HepG2 (cell line): Measurements from ENCODE around the gene TMEM38A. TPM values are rescaled to one million over a fixed set of nuclear protein-coding genes. Genes with fewer than 3 reads are reported as not detected.

Experiments
- ATAC-seq: fragments of 200-7000 bp; cut with Tn5 transposase; 3 replicates; pipeline ENCODE4 v1.9.1; 2020; ENCODE audit warnings: mild to moderate bottlenecking, moderate library complexity
- BruUV-seq: library from RNA; stranded (reverse); fragments of 400-500 nt; replicated peaks from 2 replicates; lab custom pipeline; 2021; lab: Mats Ljungman, UMichigan
- CTCF ChIA-PET: fragments of 300-600 bp; formaldehyde crosslinking; extraction: SDS; loops from one replicate; lab custom pipeline; 2021; ENCODE audit warnings: low total read pairs, inconsistent platforms, low intra/inter-chr PET ratio; lab: Yijun Ruan, JAX
- POLR2A ChIA-PET: fragments of 350-600 bp; sonication (Branson Sonifier 250); formaldehyde crosslinking; loops from one replicate; lab custom pipeline; 2020; ENCODE audit warnings: antibody characterized with exemption, inconsistent platforms; lab: Yijun Ruan, JAX
- DNase-seq: peaks from one replicate; pipeline ENCODE4 v3.0.0-alpha.2; 2015; ENCODE audit warnings: low spot score
- FAIRE-seq: peaks from 3 replicates; lab custom pipeline; 2011; peaks lifted over from hg19 to GRCh38; lab: Jason Lieb, UNC
- H2AFZ ChIP-seq: one replicate; pipeline ENCODE4 v1.6.1; 2011; ENCODE audit warnings: low read length, inconsistent platforms
- H3K27ac ChIP-seq: fragments of 300-600 bp; 3 replicates; pipeline ENCODE4 v1.8.0; 2011; ENCODE audit warnings: mixed run types, mild to moderate bottlenecking, mixed read lengths, low read length, inconsistent platforms; ENCODE audit not compliant: insufficient read depth; ENCODE audit errors: extremely low read length
- H3K27me3 ChIP-seq, 2 experiments: fragments of 200-600 bp in 1 of 2; 2 replicates in 1 of 2; 3 replicates in 1 of 2; pipeline versions ENCODE4 v1.6.0 to v1.8.0; 2011; ENCODE audit warnings: low read length in 2 of 2, mild to moderate bottlenecking in 2 of 2, moderate library complexity in 2 of 2, inconsistent platforms in 1 of 2; ENCODE audit not compliant: insufficient read depth in 2 of 2, control insufficient read depth in 1 of 2
- H3K36me3 ChIP-seq, 2 experiments: fragments of 200-600 bp in 1 of 2; replicated peaks in 1 of 2; 2 replicates in 1 of 2; 3 replicates in 1 of 2; pipeline versions ENCODE4 v1.5.1 to v1.8.0; 2011; ENCODE audit warnings: low read length in 2 of 2, inconsistent platforms in 1 of 2; ENCODE audit not compliant: insufficient read depth in 2 of 2, control insufficient read depth in 1 of 2
- H3K4me1 ChIP-seq: 2 replicates; pipeline ENCODE4 v1.5.1; 2012; ENCODE audit warnings: low read length, inconsistent platforms; ENCODE audit not compliant: insufficient read depth
- H3K4me2 ChIP-seq: 2 replicates; pipeline ENCODE4 v1.6.0; 2011; ENCODE audit warnings: low read depth, low read length, inconsistent platforms
- H3K4me3 ChIP-seq, 3 experiments: fragments of 200-600 bp in 1 of 3; sonication (generic), shearing (Covaris generic) in 1 of 3; replicated peaks in 1 of 3; 2 replicates each; pipeline ENCODE4 v1.5.1; 2011 to 2016; ENCODE audit warnings: low read length in 3 of 3, inconsistent platforms in 2 of 3, low read depth in 2 of 3, mild to moderate bottlenecking in 2 of 3, control low read depth in 1 of 3, mixed read lengths in 1 of 3; ENCODE audit not compliant: insufficient read depth in 1 of 3
- H3K79me2 ChIP-seq: one replicate; pipeline ENCODE4 v1.6.1; 2011; ENCODE audit warnings: low read length, inconsistent platforms; ENCODE audit not compliant: insufficient read depth
- H3K9ac ChIP-seq: 2 replicates; pipeline ENCODE4 v1.6.0; 2011; ENCODE audit warnings: mild to moderate bottlenecking, low read depth, low read length, inconsistent platforms; ENCODE audit not compliant: insufficient read depth
- H3K9me3 ChIP-seq: 2 replicates; pipeline ENCODE4 v1.5.1; 2012; ENCODE audit warnings: mild to moderate bottlenecking, low read length
- H4K20me1 ChIP-seq: 2 replicates; pipeline ENCODE4 v1.6.0; 2011; ENCODE audit warnings: inconsistent platforms, mild to moderate bottlenecking, low read length, moderate library complexity; ENCODE audit not compliant: insufficient read depth
- KAT7 ChIP-seq: IDR thresholded peaks from 2 replicates; pipeline ENCODE4 v1.6.1; 2018; ENCODE audit warnings: borderline replicate concordance, missing compliant biosample characterization
- SPEN ChIP-seq: sonication (generic); formaldehyde crosslinking; IDR thresholded peaks from 2 replicates; pipeline ENCODE4 v1.5.1; 2020; ENCODE audit warnings: low read depth, mild to moderate bottlenecking, missing genetic modification reagents
- ZFP82 ChIP-seq: sonication (generic); formaldehyde crosslinking; IDR thresholded peaks from 2 replicates; pipeline ENCODE4 v1.5.1; 2020; ENCODE audit warnings: mild to moderate bottlenecking, missing genetic modification reagents, borderline replicate concordance
- ZMYM4 ChIP-seq: sonication (generic); formaldehyde crosslinking; IDR thresholded peaks from 2 replicates; pipeline ENCODE4 v1.8.1; 2023; ENCODE audit warnings: mild to moderate bottlenecking, missing genetic modification reagents
- ZNF234 ChIP-seq: sonication (generic); formaldehyde crosslinking; conservative IDR thresholded peaks from 2 replicates; pipeline ENCODE4 v1.5.1; 2020; ENCODE audit warnings: mild to moderate bottlenecking, missing genetic modification reagents
- ZNF30 ChIP-seq: sonication (generic); formaldehyde crosslinking; IDR thresholded peaks from 2 replicates; pipeline ENCODE4 v1.5.0; 2020; ENCODE audit warnings: mild to moderate bottlenecking, missing genetic modification reagents
- ZNF766 ChIP-seq: sonication (generic); formaldehyde crosslinking; IDR thresholded peaks from 2 replicates; pipeline ENCODE4 v1.5.0; 2020; ENCODE audit warnings: missing genetic modification reagents, borderline replicate concordance
- WGBS: methylation state at CpG from one replicate; pipeline ENCODE4 v1.1.6; 2017; ENCODE audit warnings: low lambda C conversion rate; 5-methylcytosine and 5-hydroxymethylcytosine counted together
- in situ Hi-C: cut with HindIII; loops from 2 replicates; pipeline ENCODE4 v1.10.0; 2017; ENCODE audit warnings: low pct_unique_long_range_greater_than_20kb; ENCODE audit not compliant: extremely low pct_ligation_motif_present
- intact Hi-C: fragments of 100-400 bp; cut with micrococcal nuclease; formaldehyde crosslinking; loops from one replicate; pipeline ENCODE4 v1.10.0; 2022; ENCODE audit not compliant: unreplicated experiment
- polyA plus RNA-seq, 8 experiments: library from polyadenylated mRNA; depleted of rRNA in 3 of 8; stranded (reverse) in 7 of 8; unstranded in 1 of 8; fragments of >200 nt; fragmentation: Illumina TruSeq in 4 of 8; extraction: Trizol in 4 of 8; gene quantifications; 2 replicates each; pipeline versions ENCODE4 v1.2.1 to v1.2.3, GENCODE V29; 2011 to 2016; ENCODE audit warnings: low read depth in 4 of 8, missing spikeins in 1 of 8, mixed read lengths in 1 of 8; ENCODE audit not compliant: insufficient read depth in 1 of 8
- total RNA-seq, 5 experiments: library from RNA; depleted of rRNA; stranded (reverse); fragments of >200 nt; fragmentation: Illumina TruSeq; extraction: Trizol; gene quantifications; 2 replicates each; pipeline ENCODE4 v1.2.3, GENCODE V29; 2016; ENCODE audit warnings: low read depth in 1 of 5
- TF ChIP-seq, protein P1 (sequence below): sonication (generic); formaldehyde crosslinking; IDR thresholded peaks from 2 replicates; pipeline ENCODE4 v1.5.1; 2020; ENCODE audit warnings: mild to moderate bottlenecking, missing genetic modification reagents, borderline replicate concordance
- TF ChIP-seq, protein P2 (sequence below): sonication (generic); formaldehyde crosslinking; IDR thresholded peaks from 2 replicates; pipeline ENCODE4 v1.4.0; 2020; ENCODE audit warnings: missing genetic modification reagents
- TF ChIP-seq, protein P3 (sequence below): sonication (generic); formaldehyde crosslinking; IDR thresholded peaks from 2 replicates; pipeline ENCODE4 v1.4.0; 2020; ENCODE audit warnings: missing genetic modification reagents, borderline replicate concordance

TMEM38A gene
- total and polyA plus RNA-seq, 2 of the 13 experiments (the other 11 are each of a cell fraction or from before 2014, with no cell fraction given), result 4.8 to 6.8 TPM

DNA sequence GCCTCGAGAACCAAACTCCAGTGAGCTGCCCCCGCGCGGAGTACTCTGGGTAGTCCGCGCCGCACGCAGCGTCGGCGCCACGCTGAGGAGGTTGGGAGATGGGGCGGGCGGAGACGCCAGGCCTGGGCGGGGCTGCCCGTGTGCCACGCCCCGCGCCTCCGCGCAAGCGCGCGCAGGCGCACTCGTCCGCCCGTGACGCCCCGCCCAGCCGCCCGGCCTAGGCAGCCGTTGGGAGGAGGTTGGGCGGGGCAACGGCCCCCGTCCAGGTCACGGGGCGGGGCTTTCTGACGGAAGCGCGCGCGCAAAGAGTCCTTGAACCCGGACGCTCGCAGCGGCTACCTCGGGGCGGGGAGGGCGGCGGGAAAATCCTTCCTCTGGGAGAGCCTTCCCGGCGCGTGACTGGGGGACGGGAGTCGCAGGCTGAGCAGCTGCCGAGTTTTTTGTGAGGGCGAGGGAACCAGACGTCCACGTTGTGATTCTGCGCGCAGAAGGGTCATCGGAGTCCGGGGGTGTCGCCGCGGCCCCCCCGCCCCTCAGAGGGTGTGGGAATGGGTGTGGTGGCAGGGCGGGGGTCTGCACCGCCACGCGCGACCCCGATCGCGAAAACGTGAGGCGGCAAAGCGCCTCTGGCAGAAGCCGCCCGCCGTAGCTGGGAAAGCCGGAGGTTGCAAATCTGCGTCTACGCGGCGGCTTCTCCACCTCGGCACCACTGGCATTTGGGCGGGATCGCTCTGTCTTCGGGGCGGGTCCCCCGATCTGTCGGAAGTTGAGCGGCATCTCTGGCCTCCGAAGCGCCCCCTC is 32.6 kb upstream of the TMEM38A start, which contains the start of gene MED26:
Gene MED26 (minus strand): TSS at position 22 of the 801 bp plus-strand sequence. CDS start 261 bp downstream, outside the sequence.
- FAIRE-seq, result peak; percentile 63
- intact Hi-C loops, result loop anchor here (5.0 kb wide), 1 partner anchor 56 kb away; the partner anchor contains the start of gene SLC35E1
- in situ Hi-C loops, result loop anchor here (5.0 kb wide), 1 partner anchor 56 kb away; the partner anchor contains the start of gene SLC35E1
- no peaks in the 10 kb centered on the region; a peak in 1 of 5 replicates for H3K27me3 ChIP-seq
- ChIA-PET POLR2A (interaction anchor here (0.8 to 1.0 kb wide), 2 partner anchors 32 to 431 kb away, joined by 3 read pairs; partner anchors contain the start of gene AP1M1), CTCF (no interaction called here)
- TSS peak; percentile 91 for BruUV-seq
- peaks cover 44% of the 10 kb centered on the region for H3K79me2 ChIP-seq
- peaks cover 4 to 31% of the 10 kb centered on the region in 2 experiments; a peak in 2 of 5 replicates for H3K36me3 ChIP-seq
- ATAC-seq, result peak; percentile 89
- peak within 1 kb of the TSS; percentile 99 for H3K9ac ChIP-seq
- H3K4me1 ChIP-seq, result peaks cover 48% of the 10 kb centered on the region
- H3K4me2 ChIP-seq, result peak within 1 kb of the TSS; percentile 90
- H4K20me1 ChIP-seq, result peaks cover 6% of the 10 kb centered on the region
- H3K9me3 ChIP-seq, result no peaks in the 10 kb centered on the region
- H3K4me3 ChIP-seq, result peak within 1 kb of the TSS; percentile 84 to 98 (median 97)
- H2AFZ ChIP-seq, result no peak within 1 kb of the TSS
- peak within 1 kb of the TSS; percentile 96 for H3K27ac ChIP-seq
- WGBS, result 0% methylated on average over 12 of the region's 98 CpGs
- peak; percentile 86 for DNase-seq
- TF ChIP-seq ZNF30 (CRISPR knock-in tag) (no peak), ZNF234 (CRISPR knock-in tag) (peak; percentile 60; the same call in 1 of the 2 replicates), ZNF766 (CRISPR knock-in tag) (0 out of 2 replicates have a peak, but pooled peaks have one; percentile 27), ZFP82 (CRISPR knock-in tag) (no peak; the same call in 1 of the 2 replicates), ZMYM4 (peak; percentile 75), KAT7 (CRISPR knock-in tag) (peak; percentile 83), SPEN (CRISPR knock-in tag) (peak; percentile 85)
- TF ChIP-seq, protein P1, sequence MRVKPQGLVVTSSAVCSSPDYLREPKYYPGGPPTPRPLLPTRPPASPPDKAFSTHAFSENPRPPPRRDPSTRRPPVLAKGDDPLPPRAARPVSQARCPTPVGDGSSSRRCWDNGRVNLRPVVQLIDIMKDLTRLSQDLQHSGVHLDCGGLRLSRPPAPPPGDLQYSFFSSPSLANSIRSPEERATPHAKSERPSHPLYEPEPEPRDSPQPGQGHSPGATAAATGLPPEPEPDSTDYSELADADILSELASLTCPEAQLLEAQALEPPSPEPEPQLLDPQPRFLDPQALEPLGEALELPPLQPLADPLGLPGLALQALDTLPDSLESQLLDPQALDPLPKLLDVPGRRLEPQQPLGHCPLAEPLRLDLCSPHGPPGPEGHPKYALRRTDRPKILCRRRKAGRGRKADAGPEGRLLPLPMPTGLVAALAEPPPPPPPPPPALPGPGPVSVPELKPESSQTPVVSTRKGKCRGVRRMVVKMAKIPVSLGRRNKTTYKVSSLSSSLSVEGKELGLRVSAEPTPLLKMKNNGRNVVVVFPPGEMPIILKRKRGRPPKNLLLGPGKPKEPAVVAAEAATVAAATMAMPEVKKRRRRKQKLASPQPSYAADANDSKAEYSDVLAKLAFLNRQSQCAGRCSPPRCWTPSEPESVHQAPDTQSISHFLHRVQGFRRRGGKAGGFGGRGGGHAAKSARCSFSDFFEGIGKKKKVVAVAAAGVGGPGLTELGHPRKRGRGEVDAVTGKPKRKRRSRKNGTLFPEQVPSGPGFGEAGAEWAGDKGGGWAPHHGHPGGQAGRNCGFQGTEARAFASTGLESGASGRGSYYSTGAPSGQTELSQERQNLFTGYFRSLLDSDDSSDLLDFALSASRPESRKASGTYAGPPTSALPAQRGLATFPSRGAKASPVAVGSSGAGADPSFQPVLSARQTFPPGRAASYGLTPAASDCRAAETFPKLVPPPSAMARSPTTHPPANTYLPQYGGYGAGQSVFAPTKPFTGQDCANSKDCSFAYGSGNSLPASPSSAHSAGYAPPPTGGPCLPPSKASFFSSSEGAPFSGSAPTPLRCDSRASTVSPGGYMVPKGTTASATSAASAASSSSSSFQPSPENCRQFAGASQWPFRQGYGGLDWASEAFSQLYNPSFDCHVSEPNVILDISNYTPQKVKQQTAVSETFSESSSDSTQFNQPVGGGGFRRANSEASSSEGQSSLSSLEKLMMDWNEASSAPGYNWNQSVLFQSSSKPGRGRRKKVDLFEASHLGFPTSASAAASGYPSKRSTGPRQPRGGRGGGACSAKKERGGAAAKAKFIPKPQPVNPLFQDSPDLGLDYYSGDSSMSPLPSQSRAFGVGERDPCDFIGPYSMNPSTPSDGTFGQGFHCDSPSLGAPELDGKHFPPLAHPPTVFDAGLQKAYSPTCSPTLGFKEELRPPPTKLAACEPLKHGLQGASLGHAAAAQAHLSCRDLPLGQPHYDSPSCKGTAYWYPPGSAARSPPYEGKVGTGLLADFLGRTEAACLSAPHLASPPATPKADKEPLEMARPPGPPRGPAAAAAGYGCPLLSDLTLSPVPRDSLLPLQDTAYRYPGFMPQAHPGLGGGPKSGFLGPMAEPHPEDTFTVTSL (CRISPR knock-in tag), result no peak
- TF ChIP-seq, protein P2, sequence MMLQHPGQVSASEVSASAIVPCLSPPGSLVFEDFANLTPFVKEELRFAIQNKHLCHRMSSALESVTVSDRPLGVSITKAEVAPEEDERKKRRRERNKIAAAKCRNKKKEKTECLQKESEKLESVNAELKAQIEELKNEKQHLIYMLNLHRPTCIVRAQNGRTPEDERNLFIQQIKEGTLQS (CRISPR knock-in tag), result no peak
- TF ChIP-seq, protein P3, sequence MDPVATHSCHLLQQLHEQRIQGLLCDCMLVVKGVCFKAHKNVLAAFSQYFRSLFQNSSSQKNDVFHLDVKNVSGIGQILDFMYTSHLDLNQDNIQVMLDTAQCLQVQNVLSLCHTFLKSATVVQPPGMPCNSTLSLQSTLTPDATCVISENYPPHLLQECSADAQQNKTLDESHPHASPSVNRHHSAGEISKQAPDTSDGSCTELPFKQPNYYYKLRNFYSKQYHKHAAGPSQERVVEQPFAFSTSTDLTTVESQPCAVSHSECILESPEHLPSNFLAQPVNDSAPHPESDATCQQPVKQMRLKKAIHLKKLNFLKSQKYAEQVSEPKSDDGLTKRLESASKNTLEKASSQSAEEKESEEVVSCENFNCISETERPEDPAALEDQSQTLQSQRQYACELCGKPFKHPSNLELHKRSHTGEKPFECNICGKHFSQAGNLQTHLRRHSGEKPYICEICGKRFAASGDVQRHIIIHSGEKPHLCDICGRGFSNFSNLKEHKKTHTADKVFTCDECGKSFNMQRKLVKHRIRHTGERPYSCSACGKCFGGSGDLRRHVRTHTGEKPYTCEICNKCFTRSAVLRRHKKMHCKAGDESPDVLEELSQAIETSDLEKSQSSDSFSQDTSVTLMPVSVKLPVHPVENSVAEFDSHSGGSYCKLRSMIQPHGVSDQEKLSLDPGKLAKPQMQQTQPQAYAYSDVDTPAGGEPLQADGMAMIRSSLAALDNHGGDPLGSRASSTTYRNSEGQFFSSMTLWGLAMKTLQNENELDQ (CRISPR knock-in tag), result no peak
